GM23248 (cell line): Measurements from ENCODE around the gene RNF149. TPM values are rescaled to one million over a fixed set of nuclear protein-coding genes. Genes with fewer than 3 reads are reported as not detected.
A peak's percentile ranks its signal among the peaks of the same experiment; 100 is the strongest.

Experiments
- DNase-seq: peaks from one replicate; pipeline ENCODE4 v3.0.0-alpha.2; 2015
- H2AFZ ChIP-seq: fragments of 200-600 bp; sonication (generic); 2 replicates; pipeline ENCODE4 v1.6.1; 2016; ENCODE audit warnings: antibody characterized with exemption
- H3F3A ChIP-seq: fragments of 200-600 bp; sonication (generic); 2 replicates; pipeline ENCODE4 v1.6.1; 2016; ENCODE audit warnings: mild to moderate bottlenecking, antibody characterized with exemption, mixed run types; ENCODE audit not compliant: insufficient read depth
- H3K27ac ChIP-seq: fragments of 200-600 bp; sonication (generic); 2 replicates; pipeline ENCODE4 v1.5.1; 2016; ENCODE audit warnings: mild to moderate bottlenecking
- H3K27me3 ChIP-seq: fragments of 200-600 bp; sonication (generic); replicated peaks from 2 replicates; pipeline ENCODE4 v1.6.1; 2016; ENCODE audit warnings: mild to moderate bottlenecking; ENCODE audit not compliant: insufficient read depth
- H3K36me3 ChIP-seq: fragments of 200-600 bp; sonication (generic); 2 replicates; pipeline ENCODE4 v1.6.1; 2016; ENCODE audit warnings: low read depth, mild to moderate bottlenecking
- H3K4me1 ChIP-seq: fragments of 200-600 bp; sonication (generic); 2 replicates; pipeline ENCODE4 v1.6.1; 2016; ENCODE audit warnings: mild to moderate bottlenecking; ENCODE audit not compliant: insufficient read depth
- H3K4me2 ChIP-seq: fragments of 200-600 bp; sonication (generic); one replicate; pipeline ENCODE4 v1.6.1; 2016; ENCODE audit warnings: mild to moderate bottlenecking; ENCODE audit not compliant: unreplicated experiment
- H3K4me3 ChIP-seq: fragments of 200-600 bp; sonication (generic); 2 replicates; pipeline ENCODE4 v1.5.1; 2016; ENCODE audit warnings: mild to moderate bottlenecking
- H3K79me2 ChIP-seq: fragments of 200-600 bp; sonication (generic); 2 replicates; pipeline ENCODE4 v1.6.1; 2016; ENCODE audit warnings: mild to moderate bottlenecking; ENCODE audit not compliant: insufficient read depth
- H3K9ac ChIP-seq: fragments of 200-600 bp; sonication (generic); 2 replicates; pipeline ENCODE4 v1.6.1; 2016; ENCODE audit warnings: mild to moderate bottlenecking
- H3K9me2 ChIP-seq: fragments of 200-600 bp; sonication (generic); 2 replicates; pipeline ENCODE4 v1.6.1; 2016; ENCODE audit warnings: mixed run types, mild to moderate bottlenecking, moderate library complexity; ENCODE audit not compliant: insufficient read depth
- H3K9me3 ChIP-seq: fragments of 200-600 bp; sonication (generic); one replicate; pipeline ENCODE4 v1.6.1; 2017; ENCODE audit warnings: low read depth
- H4K20me1 ChIP-seq: fragments of 200-600 bp; sonication (generic); 2 replicates; pipeline ENCODE4 v1.6.0; 2016; ENCODE audit not compliant: insufficient read depth
- EZH2 ChIP-seq: fragments of 200-600 bp; sonication (generic); IDR thresholded peaks from 2 replicates; pipeline ENCODE4 v1.6.1; 2018; ENCODE audit warnings: antibody characterized with exemption, mild to moderate bottlenecking; ENCODE audit not compliant: insufficient read depth, poor library complexity, severe bottlenecking
- EZH2phosphoT487 ChIP-seq: fragments of 200-600 bp; sonication (generic); IDR thresholded peaks from 2 replicates; pipeline ENCODE4 v1.6.1; 2018; ENCODE audit warnings: antibody characterized with exemption, moderate library complexity, mild to moderate bottlenecking, low read depth; ENCODE audit not compliant: insufficient read depth
- whole genome bisulfite sequencing, 2 experiments: methylation state at CpG; one replicate each; pipeline ENCODE4 v1.1.6; 2015 to 2017; ENCODE audit warnings: low lambda C conversion rate in 2 of 2, low coverage in 1 of 2; ENCODE audit errors: missing lambda C conversion rate in 2 of 2; 5-methylcytosine and 5-hydroxymethylcytosine counted together
- in situ Hi-C: fragments of 300-500 bp; cut with MboI; formaldehyde crosslinking; loops from 2 replicates; pipeline ENCODE4 v1.15.0; 2020
- polyA plus RNA-seq: library from polyadenylated mRNA; unstranded; fragments of >200 nt; fragmentation: Nextera tagmentation; extraction: Ambion mirVana; gene quantifications from 2 replicates; pipeline ENCODE4 v1.2.1, GENCODE V29; 2016
- total RNA-seq: library from RNA; depleted of rRNA; stranded (reverse); fragments of >200 nt; shearing (Covaris generic); gene quantifications from 2 replicates; pipeline ENCODE4 v1.2.3, GENCODE V29; 2014

The RNF149 gene
- total and polyA plus RNA-seq, 2 experiments from 2014 or later, result 51.9 to 58.1 TPM

DNA sequence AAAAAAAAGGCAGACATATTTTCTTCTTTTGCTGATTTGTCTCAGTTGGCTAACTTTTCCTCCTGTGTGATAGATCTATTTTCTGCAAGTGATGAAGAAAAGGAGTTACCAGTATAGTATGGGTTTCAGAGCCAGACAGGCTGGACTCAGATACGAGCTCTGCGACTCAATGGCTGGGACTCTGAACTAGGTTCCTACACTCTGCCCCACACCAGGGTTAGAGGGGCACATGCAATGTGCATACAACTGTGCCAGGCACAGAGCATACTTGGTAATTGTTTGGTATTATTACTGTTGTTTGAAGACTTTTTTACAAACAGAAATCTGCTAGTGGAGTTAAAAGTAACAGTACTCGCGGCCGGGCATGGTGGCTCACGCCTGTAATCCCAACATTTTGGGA lies 21.8 kb downstream of the RNF149 start:
- no peak overlapping the region for H3K9ac ChIP-seq
- no peak overlapping the region for H3K27ac ChIP-seq
- WGBS, 2 experiments, result 98% methylated on average over 6 of the region's 6 CpGs
- H3K36me3 ChIP-seq, result peaks cover 49% of the 10 kb centered on the region
- no peaks in the 10 kb centered on the region for H3K9me3 ChIP-seq
- H2AFZ ChIP-seq, result no peak overlapping the region
- TF ChIP-seq EZH2phosphoT487 (no peak), EZH2 (no peak)
- H4K20me1 ChIP-seq, result no peaks in the 10 kb centered on the region
- in situ Hi-C loops, result no loop called here
- no peaks in the 10 kb centered on the region for H3K27me3 ChIP-seq
- no peak overlapping the region for H3K4me3 ChIP-seq
- H3F3A ChIP-seq, result no peaks in the 10 kb centered on the region; the same call in 1 of the 2 replicates
- no peak overlapping the region for H3K4me2 ChIP-seq
- no peaks in the 10 kb centered on the region for H3K4me1 ChIP-seq
- H3K79me2 ChIP-seq, result peaks cover 72% of the 10 kb centered on the region
- DNase-seq, result no peak
- H3K9me2 ChIP-seq, result no peaks in the 10 kb centered on the region

DNA sequence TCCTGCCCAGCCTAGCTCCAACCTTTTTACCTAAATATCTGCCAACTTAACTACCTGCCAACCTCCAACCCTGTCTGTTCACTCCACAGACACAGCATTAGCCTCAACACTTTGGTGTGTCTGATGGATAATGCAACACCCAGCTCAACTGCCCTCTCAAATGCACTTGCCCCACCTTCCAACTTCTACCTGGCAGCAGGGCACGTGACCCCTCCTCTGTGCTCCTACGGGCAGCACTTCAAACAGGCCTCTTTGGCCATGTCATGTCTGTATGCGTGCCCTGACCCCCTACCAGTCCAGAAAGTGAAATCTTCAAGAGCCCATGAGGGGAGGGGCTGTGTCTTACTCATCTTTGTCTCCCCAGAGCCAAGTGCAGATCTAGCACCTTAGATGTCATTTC lies 25.5 kb downstream of the RNF149 start:
- H3K79me2 ChIP-seq, result peaks cover 56% of the 10 kb centered on the region
- no peak overlapping the region for H3K27ac ChIP-seq
- no peak overlapping the region for H3K9ac ChIP-seq
- no peaks in the 10 kb centered on the region for H4K20me1 ChIP-seq
- H3K4me1 ChIP-seq, result no peaks in the 10 kb centered on the region
- WGBS, 2 experiments, result 97 to 98% methylated on average over 3 of the region's 3 CpGs
- H3K4me2 ChIP-seq, result no peak overlapping the region
- no peak for TF ChIP-seq EZH2phosphoT487
- no peak for TF ChIP-seq EZH2
- no peaks in the 10 kb centered on the region; the same call in 1 of the 2 replicates for H3F3A ChIP-seq
- no peak overlapping the region for H2AFZ ChIP-seq
- in situ Hi-C loops, result no loop called here
- no peak overlapping the region for H3K4me3 ChIP-seq
- no peak for DNase-seq
- peaks cover 56% of the 10 kb centered on the region for H3K36me3 ChIP-seq
- H3K9me2 ChIP-seq, result no peaks in the 10 kb centered on the region
- no peaks in the 10 kb centered on the region for H3K27me3 ChIP-seq
- H3K9me3 ChIP-seq, result no peaks in the 10 kb centered on the region

DNA sequence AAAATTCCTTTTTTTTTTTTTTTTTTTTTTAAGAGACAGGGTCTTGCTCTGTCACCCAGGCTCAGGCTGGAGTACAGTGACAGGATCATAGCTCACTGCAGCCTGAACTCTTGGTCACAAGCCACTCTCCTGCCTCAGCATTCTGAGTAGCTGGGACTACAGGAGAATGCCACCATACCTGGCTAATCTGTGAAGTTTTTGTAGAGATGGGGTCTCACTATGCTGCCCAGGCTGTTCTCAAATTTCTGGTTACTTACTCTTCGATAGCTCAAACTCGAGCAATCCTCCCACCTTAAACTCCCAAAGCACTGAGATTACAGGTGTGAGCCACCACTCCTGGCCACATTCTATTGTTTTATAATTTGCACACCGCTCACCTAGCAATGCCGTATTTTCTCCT lies 27.0 kb downstream of the RNF149 start:
- DNase-seq, result no peak
- in situ Hi-C loops, result no loop called here
- peaks cover 52% of the 10 kb centered on the region for H3K36me3 ChIP-seq
- H2AFZ ChIP-seq, result no peak overlapping the region
- peaks cover 53% of the 10 kb centered on the region for H3K79me2 ChIP-seq
- H3K9me3 ChIP-seq, result no peaks in the 10 kb centered on the region
- H4K20me1 ChIP-seq, result no peaks in the 10 kb centered on the region
- H3K9ac ChIP-seq, result no peak overlapping the region
- no peak overlapping the region for H3K27ac ChIP-seq
- no peaks in the 10 kb centered on the region for H3K4me1 ChIP-seq
- H3K4me3 ChIP-seq, result no peak overlapping the region
- TF ChIP-seq EZH2 (no peak), EZH2phosphoT487 (no peak)
- H3K9me2 ChIP-seq, result no peaks in the 10 kb centered on the region
- H3K4me2 ChIP-seq, result no peak overlapping the region
- no peaks in the 10 kb centered on the region for H3K27me3 ChIP-seq
- H3F3A ChIP-seq, result no peaks in the 10 kb centered on the region; the same call in 1 of the 2 replicates
- WGBS, 2 experiments, result 73 to 79% methylated on average over 4 of the region's 4 CpGs

GRCh38 chr2:101278925-101279324 lies 29.6 kb downstream of the RNF149 start:
- no peak for DNase-seq
- Histone ChIP-seq H3K79me2 (peaks cover 35% of the 10 kb centered on the region), H3K4me2 (no peak overlapping the region), H3K4me1 (no peaks in the 10 kb centered on the region), H4K20me1 (no peaks in the 10 kb centered on the region), H3F3A (no peaks in the 10 kb centered on the region; the same call in 1 of the 2 replicates), H3K36me3 (peaks cover 50% of the 10 kb centered on the region), H3K9ac (no peak overlapping the region), H3K27ac (no peak overlapping the region), H2AFZ (no peak overlapping the region), H3K27me3 (no peaks in the 10 kb centered on the region), H3K9me2 (no peaks in the 10 kb centered on the region), H3K4me3 (no peak overlapping the region), H3K9me3 (no peaks in the 10 kb centered on the region)
- TF ChIP-seq EZH2phosphoT487 (no peak), EZH2 (no peak)
- 31 to 37% methylated on average over 3 of the region's 3 CpGs for WGBS, 2 experiments
- in situ Hi-C loops, result no loop called here

- DNase-seq, result peak; percentile 28
- in situ Hi-C loops, result no loop called here
- WGBS, 2 experiments, result 90% methylated on average over 7 of the region's 7 CpGs
Measured at GRCh38 chr2:101277111-101277510, 31.4 kb downstream of the RNF149 start.

More at GRCh38 chr2:101277111-101277510, 31.4 kb downstream of the RNF149 start:
- H3K27me3 ChIP-seq, result no peaks in the 10 kb centered on the region
- no peak overlapping the region for H3K27ac ChIP-seq
- peaks cover 10% of the 10 kb centered on the region for H3F3A ChIP-seq
- peaks cover 58% of the 10 kb centered on the region for H3K36me3 ChIP-seq
- H3K79me2 ChIP-seq, result peaks cover 34% of the 10 kb centered on the region
- TF ChIP-seq EZH2phosphoT487 (no peak), EZH2 (no peak)
- H2AFZ ChIP-seq, result no peak overlapping the region
- H3K9ac ChIP-seq, result no peak overlapping the region
- no peaks in the 10 kb centered on the region for H4K20me1 ChIP-seq
- no peaks in the 10 kb centered on the region for H3K9me2 ChIP-seq
- H3K4me3 ChIP-seq, result no peak overlapping the region
- H3K4me2 ChIP-seq, result no peak overlapping the region
- no peaks in the 10 kb centered on the region for H3K9me3 ChIP-seq
- no peaks in the 10 kb centered on the region for H3K4me1 ChIP-seq
